NOMO-1 (cell line): ENCODE measurements around the gene GJD3.
A peak's percentile ranks its signal among the peaks of the same experiment; 100 is the strongest.

ENCODE experiments used
- DNase-seq, 2 experiments: peaks; one replicate each; lab custom pipeline; 2025; ENCODE audit not compliant: unreplicated experiment in 2 of 2; lab: John Stamatoyannopoulos, UW

GJD3 gene

GRCh38 chr17:40325156-40326013, 39.2 kb downstream of the GJD3 start:
- no peak for DNase-seq

DNA sequence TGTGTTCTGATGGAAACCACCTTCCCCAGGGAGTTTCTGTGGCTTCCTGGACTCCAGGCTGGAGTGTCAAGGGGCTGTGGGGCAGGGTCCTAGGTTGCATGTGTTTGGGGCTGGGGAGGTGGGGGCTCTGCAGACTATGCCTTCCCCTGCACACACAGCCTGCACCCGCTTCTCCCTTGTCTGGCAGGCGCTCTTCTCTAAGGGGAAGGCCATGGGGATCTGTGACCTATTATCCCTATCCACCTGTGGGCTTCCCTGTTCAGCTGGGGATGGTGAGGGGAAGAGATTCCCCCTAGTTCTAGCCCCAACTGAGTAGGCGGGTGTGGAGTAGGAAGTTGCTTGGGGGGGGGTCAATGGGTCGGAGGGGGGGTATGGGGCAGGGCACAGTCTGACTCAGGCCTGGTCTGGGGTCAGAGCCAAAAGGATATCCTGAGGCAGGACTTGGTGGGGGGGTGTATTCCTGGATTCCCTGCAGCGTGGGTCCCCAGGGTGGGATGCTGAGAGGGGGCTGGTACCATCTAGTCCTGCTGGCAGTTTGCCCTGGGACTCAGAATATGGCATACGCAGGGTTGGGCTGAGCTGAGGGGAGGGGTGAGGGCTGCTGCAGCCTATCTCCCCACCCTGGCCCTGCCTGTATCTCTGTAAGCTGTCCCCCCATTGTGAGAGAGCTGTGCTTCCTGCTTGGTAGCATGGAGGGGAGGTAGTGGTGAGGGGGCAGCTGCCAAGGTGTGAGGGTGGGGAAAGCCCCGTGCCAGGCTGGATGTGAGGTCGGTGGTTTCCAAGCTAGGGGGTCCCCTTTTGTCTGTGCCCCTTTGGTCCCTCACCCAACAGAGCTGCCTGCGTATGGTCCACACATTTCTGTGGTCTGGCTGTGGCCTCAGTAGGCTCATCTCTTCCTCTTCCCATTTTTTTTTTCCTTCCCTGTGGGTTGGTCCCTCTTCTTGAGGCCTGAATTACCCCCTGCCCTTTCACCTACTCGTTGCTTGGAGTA, 40.9 kb downstream of the GJD3 start:
- DNase-seq: no peak

DNA sequence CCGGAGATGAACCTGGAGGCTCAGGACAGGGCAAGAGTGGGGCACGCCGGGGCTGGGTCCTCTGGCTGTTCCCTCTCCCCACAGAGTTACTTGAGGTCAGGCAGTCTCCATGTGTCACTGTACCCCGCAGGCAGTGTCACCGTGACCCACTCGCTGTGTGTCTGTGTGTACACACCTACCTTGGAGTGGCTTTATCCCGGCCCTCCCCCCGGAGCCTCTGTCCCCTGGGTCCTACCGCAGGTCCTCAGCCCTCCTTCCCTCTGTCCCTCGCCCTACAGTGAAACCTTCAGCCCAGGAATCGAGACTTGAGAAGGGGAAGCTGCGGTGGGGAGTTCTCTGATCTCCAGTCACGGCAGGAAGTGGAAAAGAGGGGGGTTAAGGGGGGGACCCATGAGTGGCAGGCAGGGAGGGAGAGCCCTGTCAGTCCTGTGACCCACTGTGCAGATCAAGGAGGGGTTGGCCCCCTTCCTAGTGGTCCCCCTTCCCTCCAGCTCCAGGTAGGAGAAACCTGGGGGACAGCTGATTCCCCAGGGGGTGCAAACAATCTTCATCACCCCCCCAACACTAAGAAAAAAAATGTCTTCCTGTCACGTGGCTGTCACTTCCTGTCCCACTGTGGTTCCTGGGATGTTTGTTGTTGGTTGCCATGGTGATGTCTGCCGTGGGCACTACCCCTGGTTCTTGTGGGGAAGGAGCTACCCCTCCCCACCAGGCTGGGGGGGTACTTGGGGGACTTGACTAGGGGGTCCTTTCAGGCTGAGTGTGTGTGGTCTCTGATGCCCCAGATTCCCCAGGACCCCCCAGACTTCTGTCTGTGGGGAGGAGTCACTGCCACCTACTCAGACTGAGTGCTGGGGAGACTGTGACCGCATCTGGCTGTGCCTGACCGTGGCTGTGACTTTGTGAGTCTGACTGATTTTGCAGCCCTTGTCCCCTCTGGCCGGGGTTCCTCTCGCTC, 41.9 kb downstream of the GJD3 start:
- peak; percentile 91 to 94 for DNase-seq

DNA sequence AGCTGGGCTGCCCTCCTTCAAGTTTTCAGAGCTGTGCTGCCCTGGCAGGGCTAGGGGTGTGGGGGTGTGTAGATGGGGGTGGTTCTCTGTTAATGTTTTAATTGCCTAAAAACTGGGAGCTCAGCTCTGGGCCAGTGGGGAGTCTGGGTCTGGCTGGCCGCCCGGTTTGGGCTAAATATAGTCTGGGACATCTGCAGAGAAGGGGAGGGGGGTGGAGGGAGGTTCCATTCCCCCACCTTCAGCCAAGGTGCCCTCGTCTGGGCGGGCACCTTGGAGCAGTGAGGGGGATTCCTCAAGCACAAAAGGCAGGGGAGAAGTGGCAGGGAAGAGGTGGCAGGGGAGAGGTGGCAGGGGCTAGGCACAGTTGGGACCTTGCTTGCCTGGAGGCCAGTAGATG, 42.6 kb downstream of the GJD3 start:
- DNase-seq: no peak

DNA sequence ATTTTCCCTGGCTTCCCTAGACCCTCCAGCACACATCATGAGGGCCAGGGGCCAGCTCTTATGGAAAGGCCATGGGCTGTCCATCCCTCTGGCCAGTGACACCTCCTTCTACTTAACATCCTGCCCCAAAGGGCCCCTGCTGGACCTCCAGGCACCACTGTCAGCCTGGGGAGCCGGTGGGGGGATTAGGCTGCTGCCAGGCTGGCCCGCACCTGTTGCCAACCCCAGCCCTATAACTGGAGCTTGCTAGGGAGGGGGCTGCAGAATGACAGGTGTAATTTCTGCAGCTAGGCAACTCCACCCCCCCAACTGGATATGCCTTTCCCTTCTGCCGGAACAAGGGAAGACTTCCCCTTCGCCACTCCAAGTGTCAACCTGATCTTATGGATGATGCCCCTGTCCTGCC, 43.0 kb downstream of the GJD3 start:
- no peak for DNase-seq

GRCh38 chr17:40320756-40321523, 43.6 kb downstream of the GJD3 start:
- DNase-seq: no peak

DNA sequence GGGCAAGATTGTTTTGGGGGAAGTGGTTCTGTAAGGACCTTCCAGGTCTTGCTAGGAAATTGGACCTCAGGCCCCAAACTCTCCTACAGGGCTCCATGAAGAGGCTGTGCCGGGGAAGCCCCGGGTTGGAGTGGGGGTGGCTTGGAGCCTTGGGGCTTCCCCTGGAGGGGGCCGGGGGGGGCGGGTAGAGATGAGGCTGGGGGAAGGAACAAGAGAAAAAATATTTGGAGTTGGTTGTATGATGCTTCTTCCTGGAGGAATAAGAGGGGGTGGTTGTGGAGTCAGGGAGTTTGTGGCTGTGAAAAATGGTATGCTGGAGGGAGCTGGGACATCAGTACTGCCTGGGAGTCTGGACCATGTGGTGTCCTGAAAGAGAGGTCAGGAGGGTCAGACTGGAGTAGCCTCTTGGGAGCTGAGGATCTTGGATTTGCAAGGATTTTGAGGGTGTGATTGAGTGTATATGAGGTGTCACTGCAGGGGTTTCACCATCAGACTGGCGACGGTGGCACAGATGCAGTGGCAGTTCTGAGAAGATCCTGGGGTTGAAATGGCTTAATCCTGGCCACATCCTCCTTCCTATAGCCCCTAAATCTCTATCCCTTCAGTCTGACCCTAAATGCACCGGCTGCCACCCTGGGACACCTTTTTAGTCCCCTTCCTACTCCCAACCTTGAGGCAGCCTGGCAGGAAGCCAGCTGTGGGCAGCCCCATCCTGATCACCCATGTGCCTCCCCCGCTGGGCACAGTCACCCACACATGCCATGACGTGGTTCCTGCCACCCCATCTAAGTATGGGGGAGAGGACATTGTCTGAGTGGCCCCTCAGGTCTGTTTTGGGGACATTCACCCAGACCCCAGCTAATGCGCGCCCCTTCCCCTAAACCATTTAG, 44.6 kb downstream of the GJD3 start:
- DNase-seq: no peak

GRCh38 chr17:40318830-40319391, 45.6 kb downstream of the GJD3 start:
- no peak for DNase-seq

GRCh38 chr17:40317880-40318829, 46.4 kb downstream of the GJD3 start:
- peak; percentile 93 for DNase-seq

DNA sequence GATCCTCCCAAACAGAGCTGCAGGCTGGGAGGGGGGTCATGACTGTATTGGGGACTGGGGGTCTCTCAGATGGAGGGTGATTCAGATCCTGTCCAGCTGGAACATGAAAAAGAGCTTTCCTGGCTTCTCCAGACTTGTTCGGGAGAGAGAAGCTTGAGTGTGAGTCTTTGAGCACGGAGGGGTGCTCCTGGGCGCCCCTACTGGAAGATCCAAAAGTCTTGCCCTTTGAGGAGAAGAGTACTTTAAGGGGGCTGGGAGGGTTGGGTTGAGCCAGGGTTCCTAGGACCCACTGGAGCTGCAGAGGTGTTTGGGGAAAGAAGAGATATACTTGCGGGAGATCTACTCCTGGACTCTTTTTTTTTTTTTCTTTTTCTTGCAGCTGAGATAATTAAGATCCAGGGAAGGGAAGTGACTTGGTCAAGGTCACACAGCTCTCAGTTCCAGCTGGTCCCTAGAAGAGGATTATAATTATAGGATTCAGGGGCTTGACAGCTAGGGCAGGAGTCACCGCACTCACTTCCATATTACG, 47.1 kb downstream of the GJD3 start:
- peak in 1 of 2 experiments; percentile 23 for DNase-seq

- no peak for DNase-seq
These were observed 47.8 kb downstream of the GJD3 start for GRCh38 chr17:40316571-40317344.

DNA sequence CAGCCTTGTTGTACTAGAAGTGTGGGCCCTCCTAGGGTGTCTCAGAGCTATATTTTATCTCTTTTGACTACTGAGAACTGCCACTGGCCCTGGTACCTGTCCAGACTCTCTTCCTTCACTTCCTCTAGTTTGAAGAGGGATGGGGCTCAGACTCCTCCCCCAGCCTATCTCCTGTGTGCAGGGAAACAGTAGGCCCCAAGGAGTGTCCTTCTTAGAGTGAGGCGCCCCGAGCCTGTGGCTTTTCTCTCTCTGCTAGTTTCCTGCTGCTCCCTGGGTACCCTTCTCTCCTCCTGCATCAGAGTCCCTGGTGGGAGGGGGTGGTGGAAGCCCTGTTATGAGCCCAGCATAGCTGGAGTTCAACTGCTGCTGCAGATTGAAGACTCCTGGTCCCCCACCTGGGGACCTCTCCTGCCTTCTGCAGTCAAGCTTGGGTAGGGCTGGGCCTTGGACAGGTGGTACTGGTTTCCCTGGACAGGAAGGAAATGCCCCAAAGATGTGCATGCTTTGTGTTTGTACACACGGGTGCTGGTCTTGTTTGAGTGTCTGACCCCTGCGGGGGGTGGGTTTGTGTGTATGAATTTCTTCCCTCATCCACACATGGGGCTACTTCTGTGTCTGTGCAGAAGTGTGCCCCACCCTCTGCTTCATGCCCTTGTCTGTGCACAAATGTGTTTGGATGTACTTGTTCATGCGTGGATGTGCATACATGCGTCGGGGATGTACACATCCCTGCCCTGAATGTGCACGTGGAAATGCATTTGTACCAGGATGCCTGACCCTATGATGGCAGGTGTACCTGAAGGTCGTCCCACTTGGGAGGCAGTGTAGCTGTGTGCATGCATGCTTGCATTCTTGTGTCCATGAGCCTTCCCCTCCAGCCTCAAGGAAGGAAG, 48.6 kb downstream of the GJD3 start:
- DNase-seq: peak in 1 of 2 experiments; percentile 33

- DNase-seq: no peak
These were observed 49.3 kb downstream of the GJD3 start for GRCh38 chr17:40315206-40315605.

DNA sequence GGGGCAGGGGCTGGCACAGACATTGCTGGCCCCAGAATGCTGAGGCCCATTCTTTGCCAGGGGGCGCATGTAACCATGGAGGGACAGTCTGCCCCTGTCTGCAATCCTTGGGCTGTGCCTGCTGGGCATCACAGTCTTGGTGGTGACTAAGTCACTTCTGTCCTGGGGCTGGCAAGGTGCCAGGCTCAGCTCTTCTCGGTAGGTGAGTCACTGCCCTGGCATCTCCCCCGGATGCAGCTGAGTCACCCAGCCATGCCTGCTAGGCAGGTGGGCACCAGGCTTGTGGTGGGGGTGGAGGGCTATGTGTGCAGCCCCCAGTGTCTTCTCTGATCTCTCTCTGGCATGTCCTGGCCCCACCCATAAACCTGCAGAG, 50.0 kb downstream of the GJD3 start:
- DNase-seq: peak; percentile 23 to 39
